Measurements from ENCODE around the gene JAKMIP1. TPM values are rescaled to one million over a fixed set of nuclear protein-coding genes. Genes with fewer than 3 reads are reported as not detected.

Gene JAKMIP1
- 0.13 TPM in 1 of 2 replicates, not detected in the other for total RNA-seq

DNA sequence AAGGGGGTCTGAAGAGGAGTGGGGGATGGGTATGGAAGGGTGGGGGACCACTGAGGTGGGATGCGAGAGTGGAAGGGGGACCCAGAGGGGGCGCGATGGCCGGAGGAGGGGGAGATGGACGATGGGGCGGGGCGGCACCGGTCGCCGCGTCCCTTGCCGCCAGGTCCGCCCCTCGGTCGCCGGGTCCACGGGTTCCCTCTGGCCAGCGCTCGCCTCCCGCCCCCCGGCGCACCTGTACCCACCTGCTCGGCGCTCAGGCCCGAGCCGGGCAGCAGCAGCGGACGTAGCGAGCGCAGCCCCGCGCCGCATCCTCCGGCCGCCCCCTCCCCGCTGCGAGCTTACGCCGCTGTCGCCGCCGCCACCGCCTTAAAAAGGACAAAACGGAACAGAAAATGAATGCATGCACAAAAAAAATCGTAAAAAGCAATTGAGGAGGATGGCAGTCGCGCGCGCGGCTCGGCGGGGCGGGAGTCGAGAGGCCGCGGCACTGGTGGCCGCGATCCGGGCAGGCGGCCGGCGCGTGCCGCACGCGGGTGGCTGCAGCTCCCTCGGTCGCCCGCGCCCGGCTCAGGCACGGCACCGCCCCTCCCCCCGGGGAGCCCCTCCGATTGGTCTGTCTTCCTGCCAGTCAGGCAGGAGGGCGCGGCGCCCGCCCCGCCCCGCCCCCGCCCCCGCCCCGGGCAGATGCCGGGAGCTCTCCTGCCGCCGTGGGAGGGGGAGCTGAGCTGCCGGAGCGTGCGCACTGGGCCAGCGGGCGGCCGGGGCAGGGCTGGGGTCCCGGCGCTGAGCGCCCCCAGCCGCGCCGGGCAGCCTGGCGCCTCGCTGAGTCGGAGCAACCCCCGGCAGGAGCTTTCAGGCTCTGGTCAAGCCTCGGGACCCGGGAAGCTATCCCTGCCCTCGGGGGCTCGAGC is at the start of gene JAKMIP1:
TSS of gene JAKMIP1 (minus strand) at position 539 of the 911 bp plus-strand sequence. CDS start 87,699 bp downstream, outside the sequence.
- peak; percentile 91 for ATAC-seq (ENCODE audit: low read depth)
- intact Hi-C loops (cut with micrococcal nuclease) = loop anchor here (2.0 kb wide), 1 partner anchor 69 kb away; the partner anchor contains the start of gene WFS1
- peaks cover 7% of the 10 kb centered on the region for H3K9me3 Mint-ChIP-seq
- TF ChIP-seq, protein P1, sequence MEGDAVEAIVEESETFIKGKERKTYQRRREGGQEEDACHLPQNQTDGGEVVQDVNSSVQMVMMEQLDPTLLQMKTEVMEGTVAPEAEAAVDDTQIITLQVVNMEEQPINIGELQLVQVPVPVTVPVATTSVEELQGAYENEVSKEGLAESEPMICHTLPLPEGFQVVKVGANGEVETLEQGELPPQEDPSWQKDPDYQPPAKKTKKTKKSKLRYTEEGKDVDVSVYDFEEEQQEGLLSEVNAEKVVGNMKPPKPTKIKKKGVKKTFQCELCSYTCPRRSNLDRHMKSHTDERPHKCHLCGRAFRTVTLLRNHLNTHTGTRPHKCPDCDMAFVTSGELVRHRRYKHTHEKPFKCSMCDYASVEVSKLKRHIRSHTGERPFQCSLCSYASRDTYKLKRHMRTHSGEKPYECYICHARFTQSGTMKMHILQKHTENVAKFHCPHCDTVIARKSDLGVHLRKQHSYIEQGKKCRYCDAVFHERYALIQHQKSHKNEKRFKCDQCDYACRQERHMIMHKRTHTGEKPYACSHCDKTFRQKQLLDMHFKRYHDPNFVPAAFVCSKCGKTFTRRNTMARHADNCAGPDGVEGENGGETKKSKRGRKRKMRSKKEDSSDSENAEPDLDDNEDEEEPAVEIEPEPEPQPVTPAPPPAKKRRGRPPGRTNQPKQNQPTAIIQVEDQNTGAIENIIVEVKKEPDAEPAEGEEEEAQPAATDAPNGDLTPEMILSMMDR (IDR thresholded peaks at IDR 0.05) = no peak
- H3K27me3 Mint-ChIP-seq = peaks cover 32% of the 10 kb centered on the region
- ChIA-PET POLR2A (interaction anchor here (0.6 to 0.9 kb wide), 2 partner anchors 20 to 1763 kb away, joined by 3 to 4 read pairs; no protein-coding TSS in a partner anchor), CTCF (no interaction called here)
- peaks cover 21% of the 10 kb centered on the region for H3K4me1 Mint-ChIP-seq
- H3K36me3 Mint-ChIP-seq (ENCODE audit: low read depth) = no peaks in the 10 kb centered on the region
- peak within 1 kb of the TSS; percentile 72 for H3K4me3 Mint-ChIP-seq
- no peak within 1 kb of the TSS for H3K27ac Mint-ChIP-seq
- DNase-seq = peak; percentile 63

GRCh38 chr4:6248394-6248793 is 48.0 kb upstream of the JAKMIP1 start:
- intact Hi-C loops (cut with micrococcal nuclease) = no loop called here
- H3K27ac Mint-ChIP-seq = no peak overlapping the region
- no peak overlapping the region for H3K4me3 Mint-ChIP-seq
- no peak for DNase-seq
- no peak for ATAC-seq (ENCODE audit: low read depth)
- H3K9me3 Mint-ChIP-seq = peaks cover 10% of the 10 kb centered on the region
- peaks cover 42% of the 10 kb centered on the region for H3K27me3 Mint-ChIP-seq
- ChIA-PET POLR2A (no interaction called here), CTCF (interaction anchor here (3.2 to 8.3 kb wide), 2 partner anchors 19 to 81 kb away, joined by 26 to 232 read pairs; partner anchors contain the start of gene WFS1)
- H3K36me3 Mint-ChIP-seq (ENCODE audit: low read depth) = no peaks in the 10 kb centered on the region
- H3K4me1 Mint-ChIP-seq = peaks cover 3% of the 10 kb centered on the region
- TF ChIP-seq, protein P1 (IDR thresholded peaks at IDR 0.05) = no peak

GRCh38 chr4:6246170-6246634 is 45.9 kb upstream of the JAKMIP1 start:
- TF ChIP-seq, protein P1 (IDR thresholded peaks at IDR 0.05) = no peak
- peaks cover 46% of the 10 kb centered on the region for H3K27me3 Mint-ChIP-seq
- ATAC-seq (ENCODE audit: low read depth) (no peak), DNase-seq (no peak)
- H3K4me3 Mint-ChIP-seq = no peak overlapping the region
- intact Hi-C loops (cut with micrococcal nuclease) = no loop called here
- POLR2A ChIA-PET = no interaction called here
- H3K27ac Mint-ChIP-seq = no peak overlapping the region
- CTCF ChIA-PET = interaction anchor here (8.3 kb wide), 1 partner anchor 83 kb away, joined by 232 read pairs; no protein-coding TSS in a partner anchor
- H3K4me1 Mint-ChIP-seq = peaks cover 3% of the 10 kb centered on the region
- H3K36me3 Mint-ChIP-seq (ENCODE audit: low read depth) = no peaks in the 10 kb centered on the region
- H3K9me3 Mint-ChIP-seq = peaks cover 10% of the 10 kb centered on the region

DNA sequence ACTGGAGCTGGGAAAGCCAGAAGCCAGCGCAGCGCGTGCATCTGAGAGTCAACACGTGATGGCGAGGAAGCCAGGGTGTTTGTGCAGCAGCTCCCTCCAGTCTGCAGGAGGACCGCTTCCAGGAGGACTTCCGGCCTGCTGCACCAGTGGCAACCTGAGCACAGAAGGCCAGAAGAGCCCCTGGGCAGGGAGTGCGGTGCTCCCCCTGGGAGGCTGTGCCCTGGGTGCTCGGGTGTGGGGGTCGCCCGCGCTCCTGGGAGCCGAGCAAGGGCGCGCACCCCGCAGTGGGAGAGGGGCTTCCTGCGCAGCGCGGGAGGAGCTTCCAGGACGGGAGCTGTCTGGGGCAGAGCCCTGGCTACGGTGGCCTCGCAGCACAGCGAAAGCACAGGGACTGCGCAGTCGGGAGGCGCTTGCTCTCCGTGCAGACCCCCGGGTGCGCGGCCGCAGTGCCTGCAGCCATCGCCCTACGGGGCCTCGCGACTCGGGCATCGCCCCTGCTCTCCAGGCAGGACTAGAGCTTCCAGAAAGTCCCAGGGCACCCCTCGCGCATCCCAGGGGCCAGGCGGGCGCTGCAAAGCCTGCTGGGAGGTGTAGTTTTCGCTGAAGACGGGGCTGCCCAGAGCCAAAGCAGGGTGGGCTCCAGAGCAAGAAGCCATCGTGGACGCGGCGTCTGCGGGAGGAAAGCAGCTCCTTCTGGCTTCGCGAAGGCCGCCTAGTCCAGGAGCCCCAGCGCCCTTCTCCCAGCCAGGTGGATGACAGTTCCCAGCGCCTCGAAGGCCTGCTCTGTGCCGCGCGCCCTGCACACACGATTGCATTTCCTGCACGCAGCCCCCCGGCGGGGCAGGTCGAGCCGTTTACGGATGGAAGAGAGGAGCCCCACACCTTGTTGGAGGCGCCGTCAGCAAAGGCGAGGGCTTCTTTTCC is 45.2 kb upstream of the JAKMIP1 start:
- TF ChIP-seq, protein P1 (IDR thresholded peaks at IDR 0.05) = no peak
- intact Hi-C loops (cut with micrococcal nuclease) = no loop called here
- Mint-ChIP-seq H3K4me1 (peaks cover under 1% of the 10 kb centered on the region), H3K27me3 (peaks cover 43% of the 10 kb centered on the region), H3K9me3 (peaks cover 10% of the 10 kb centered on the region), H3K27ac (no peak overlapping the region), H3K4me3 (no peak overlapping the region), H3K36me3 (ENCODE audit: low read depth) (no peaks in the 10 kb centered on the region)
- POLR2A ChIA-PET = no interaction called here
- ATAC-seq (ENCODE audit: low read depth) (no peak), DNase-seq (no peak)
- CTCF ChIA-PET = interaction anchor here (1.2 kb wide), 1 partner anchor 82 kb away, joined by 3 read pairs; no protein-coding TSS in a partner anchor

Data from activated B cell treated with CpG ODN at 0.5 μM for 24 hours (primary cell).